NCI-H187 treated with DMSO at 0.1 percent for 48 hours (cell line): Measurements from ENCODE around the gene TMPRSS7.
"Not testable (repeated sequence)": the region's sequence is repeated elsewhere in the genome, so short reads cannot be mapped to it uniquely, and the experiment has no call there.

Source experiments
- DNase-seq: peaks from one replicate; lab custom pipeline; 2025; lab: John Stamatoyannopoulos, UW

Gene TMPRSS7

DNA sequence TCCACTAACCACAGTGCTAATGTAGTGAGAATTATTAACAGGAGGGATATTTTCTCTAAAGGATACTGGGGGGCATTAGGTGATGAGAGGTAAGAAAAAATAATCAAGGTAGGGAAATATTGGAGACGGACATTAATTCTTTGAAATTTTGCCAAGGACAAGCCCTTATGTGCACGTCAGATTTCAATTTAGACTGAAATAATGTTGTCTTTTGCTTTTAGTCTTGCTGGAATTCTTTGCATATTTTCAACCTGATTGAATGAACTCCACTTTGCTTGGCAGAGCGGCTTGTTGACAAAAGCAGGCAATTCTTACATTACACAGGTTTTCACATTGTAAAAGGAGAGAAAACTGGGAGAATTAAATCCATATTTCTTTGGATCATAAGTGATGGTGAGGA lies 26.6 kb downstream of the TMPRSS7 start:
- no peak for DNase-seq

DNA sequence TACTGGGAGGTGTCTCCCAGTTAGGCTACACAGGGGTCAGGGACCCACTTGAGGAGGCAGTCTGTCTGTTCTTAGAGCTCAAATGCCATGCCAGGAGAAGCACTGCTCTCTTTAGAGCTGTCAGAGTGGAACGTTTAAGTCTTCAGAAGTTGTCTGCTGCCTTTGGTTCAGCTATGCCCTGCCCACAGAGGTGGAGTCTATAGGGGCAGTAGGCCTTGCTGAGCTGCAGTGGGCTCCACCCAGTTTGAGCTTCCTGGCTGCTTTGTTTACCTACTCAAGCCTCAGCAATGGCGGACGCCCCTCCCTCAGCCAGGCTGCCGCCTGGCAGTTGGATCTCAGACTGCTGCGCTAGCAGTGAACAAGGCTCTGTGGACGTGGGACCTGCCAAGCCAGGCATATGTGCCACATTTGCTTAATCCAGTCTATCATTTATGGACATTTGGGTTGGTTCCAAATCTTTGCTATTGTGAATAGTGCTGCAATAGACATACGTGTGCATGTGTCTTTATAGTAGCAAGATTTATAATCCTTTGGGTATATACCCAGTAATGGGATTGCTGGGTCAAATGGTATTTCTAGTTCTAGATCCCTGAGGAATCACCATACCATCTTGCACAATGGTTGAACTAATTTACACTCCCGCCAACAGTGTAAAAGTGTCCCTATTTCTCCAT lies 38.0 kb downstream of the TMPRSS7 start:
- not testable (repeated sequence) for DNase-seq

DNA sequence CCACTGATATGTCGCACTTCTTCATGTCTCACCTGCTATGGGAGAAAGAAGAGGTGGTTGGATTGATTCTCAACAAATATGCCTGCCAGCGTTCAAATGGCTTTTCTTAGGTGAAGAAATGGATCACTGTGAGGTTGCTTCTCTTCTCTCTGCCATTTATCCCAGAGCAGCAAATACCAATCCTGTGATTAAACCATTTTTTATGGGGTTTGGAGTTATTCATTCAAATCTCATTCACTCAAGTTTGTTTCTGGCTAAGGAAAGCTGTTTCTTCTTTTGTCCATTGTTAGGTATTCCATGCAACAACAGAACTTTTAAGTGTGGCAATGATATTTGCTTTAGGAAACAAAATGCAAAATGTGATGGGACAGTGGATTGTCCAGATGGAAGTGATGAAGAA lies 39.5 kb downstream of the TMPRSS7 start:
- DNase-seq: no peak

DNA sequence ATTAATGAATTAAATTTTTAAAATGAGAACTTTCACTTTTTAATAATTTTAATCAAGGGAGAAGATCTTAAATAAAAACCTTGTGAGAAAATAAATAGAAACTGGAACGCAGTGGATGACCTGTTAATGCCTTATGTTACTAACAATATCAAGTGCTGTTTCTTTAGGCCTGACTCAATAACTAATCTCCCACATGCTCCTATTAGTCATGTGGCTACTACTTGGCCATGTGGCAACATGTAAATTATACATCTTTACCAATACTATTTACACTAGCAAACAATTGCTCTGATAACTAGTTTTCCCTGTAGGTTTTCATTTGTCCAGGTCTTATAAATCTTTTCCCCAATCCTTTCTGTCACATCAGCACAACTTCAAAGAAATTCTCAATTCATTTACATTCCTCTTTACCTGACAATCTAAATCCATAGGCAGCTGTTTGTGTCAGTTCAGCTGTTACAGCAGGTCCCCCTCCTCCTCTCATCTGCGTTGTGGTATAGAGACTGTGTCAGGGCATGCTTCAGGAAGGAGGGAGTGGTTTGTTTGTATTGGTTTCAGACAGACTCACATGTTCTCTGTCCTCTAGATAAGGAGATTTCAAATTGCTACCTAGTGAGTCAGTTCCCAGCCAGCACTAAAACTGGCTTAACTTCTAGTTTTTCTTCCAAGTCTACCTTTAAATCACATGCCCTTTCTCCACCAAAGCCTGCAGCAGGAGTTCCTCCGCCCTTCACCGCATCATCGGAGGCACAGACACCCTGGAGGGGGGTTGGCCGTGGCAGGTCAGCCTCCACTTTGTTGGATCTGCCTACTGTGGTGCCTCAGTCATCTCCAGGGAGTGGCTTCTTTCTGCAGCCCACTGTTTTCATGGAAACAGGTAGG lies 40.3 kb downstream of the TMPRSS7 start:
- peak; percentile 63 for DNase-seq

DNA sequence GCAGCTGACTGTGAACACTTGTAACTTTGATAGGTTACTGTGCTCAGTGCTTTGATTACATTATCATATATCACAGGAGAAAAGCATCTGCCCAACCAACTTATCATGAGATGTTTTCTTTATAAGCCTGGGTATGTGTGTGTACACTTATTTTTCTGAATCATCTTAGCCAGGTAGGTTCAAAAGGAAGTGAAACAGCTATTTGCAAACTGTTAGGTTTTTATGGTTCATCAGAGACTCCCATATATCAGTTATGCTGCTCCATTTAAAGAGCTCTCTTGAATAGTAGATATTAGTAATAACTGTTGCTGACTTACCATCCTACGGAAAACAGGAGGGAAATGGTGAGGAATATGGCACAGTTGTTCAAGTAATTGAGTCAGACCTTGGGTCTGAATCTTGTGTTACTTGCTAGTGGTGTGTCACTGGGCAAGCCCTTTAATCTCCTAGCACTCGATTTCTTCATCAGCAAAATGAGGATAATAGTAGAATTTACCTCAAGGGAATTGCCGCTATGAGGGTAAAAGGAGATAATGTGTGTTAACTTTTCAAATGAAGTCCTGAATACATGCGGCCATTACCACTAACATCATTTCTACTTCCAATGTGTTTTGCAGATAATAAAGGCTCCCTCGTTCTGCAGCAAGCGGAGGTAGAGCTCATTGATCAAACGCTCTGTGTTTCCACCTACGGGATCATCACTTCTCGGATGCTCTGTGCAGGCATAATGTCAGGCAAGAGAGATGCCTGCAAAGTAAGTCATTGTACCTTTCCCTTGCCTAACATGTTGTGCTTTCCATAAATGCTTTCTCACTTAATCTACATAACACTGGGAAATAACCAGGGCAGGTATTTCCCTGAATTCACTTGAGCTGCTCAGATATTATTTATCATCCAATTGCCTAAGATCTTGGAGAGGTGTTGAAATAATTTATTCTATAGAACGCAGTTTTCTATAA lies 43.9 kb downstream of the TMPRSS7 start:
- no peak for DNase-seq

DNA sequence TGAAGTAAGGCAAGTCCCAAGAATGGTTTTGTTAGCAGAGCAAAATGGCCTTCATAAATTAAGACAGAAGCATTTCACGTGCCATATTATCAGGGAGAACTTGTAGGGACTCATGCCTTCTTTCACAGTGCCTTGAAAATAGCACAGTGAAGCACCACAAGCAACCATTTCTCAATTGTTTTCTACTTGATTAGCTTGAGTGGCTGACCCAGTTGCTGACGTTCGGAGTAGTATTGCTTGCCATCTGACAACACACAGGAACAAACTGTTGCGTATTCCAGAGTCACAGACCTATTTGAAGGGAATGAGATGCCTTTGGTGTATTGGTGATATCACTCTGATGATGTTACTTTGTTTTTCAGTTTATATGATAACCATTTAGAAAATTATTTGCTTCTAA lies 48.7 kb downstream of the TMPRSS7 start:
- DNase-seq: no peak

DNA sequence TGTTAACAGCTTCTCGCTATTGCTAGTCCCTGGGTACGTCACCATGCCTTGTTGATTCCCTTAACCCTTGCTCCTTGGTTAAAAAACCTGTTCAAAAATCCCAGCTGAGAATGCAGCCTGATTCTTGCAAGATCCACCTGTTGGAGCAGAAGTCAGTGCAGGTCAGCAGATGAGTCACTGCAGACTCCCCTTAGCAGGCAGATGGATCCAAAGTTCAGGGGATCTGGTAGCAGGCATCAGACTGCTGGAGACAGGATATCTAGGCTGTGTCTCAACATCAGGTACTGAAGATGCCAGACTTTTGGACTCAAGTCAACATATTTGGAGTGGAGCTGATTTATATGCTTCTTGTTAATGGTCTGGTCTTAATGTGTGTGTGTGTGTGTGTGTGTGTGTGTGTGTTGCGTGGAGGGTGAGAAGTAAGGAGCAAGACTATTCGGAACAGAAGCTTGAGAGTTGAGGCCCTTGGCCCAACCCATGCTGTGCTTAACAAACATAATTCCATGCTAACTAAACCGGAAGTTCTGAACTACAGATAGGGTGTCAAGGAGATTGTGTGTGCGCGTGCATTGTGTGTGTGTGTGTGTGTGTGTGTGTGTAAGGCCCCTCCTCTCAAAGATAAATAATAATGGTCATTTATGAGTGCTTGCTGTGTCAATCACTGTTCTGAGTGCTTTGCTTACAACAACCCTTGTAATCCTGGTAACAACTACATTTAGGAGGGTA lies 50.6 kb downstream of the TMPRSS7 start:
- DNase-seq: no peak

DNA sequence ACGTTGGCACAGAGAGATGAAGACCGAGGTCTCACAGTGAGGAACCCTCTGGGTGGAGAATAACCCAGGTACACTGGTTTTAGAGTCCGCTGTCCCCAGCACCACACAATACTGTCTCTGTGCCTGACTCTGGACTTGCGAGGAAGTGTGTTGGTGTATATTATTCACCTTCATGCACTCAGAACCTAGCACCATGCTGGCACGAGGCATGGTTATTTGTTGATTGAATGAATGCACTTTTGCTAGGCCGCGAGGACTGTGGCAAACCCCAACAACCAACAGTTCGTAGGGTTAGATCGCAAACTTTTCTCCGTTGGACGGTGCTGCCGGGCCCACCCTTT lies 51.2 kb downstream of the TMPRSS7 start:
- DNase-seq: no peak

DNA sequence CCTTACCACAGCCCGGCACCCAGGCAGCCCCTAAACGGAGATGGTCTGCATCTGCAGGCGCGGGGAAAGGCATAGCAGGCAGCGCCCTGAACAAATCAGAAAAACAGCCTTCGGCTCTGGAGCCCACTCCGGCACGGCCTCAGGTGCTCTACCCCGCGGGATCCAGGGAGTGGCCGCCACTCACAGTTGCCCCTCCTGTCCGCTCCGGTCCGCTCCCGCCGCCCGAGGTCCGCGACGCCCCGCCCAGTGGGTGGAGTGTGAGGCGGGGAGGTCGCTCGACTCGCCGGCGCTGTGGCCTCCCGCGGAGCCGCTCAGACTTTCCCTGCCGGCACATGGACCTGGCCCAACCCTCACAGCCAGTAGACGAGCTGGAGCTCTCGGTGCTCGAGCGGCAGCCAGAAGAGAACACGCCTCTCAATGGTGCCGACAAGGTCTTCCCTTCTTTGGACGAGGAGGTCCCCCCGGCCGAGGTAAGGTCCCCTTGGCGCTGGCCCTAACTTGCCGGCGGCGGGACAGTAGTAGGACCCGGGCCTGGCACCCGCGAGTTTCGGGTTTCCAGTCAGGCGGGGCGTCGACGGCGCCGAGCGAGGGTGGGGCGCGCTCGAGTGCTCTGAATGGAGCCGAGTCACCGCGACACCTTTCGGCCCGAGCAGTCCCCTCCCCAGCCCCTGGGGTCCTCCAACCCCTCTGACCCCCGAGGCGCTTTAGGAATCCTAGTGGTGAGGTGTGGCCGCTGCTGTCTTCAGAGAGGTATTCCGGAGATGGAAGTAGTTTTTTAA lies 51.7 kb downstream of the TMPRSS7 start, which contains the start of gene C3orf52:
C3orf52 (plus strand) TSS at position 314 of the 779 bp plus-strand sequence; CDS start at position 333, 19 bp downstream.
- no peak for DNase-seq

DNA sequence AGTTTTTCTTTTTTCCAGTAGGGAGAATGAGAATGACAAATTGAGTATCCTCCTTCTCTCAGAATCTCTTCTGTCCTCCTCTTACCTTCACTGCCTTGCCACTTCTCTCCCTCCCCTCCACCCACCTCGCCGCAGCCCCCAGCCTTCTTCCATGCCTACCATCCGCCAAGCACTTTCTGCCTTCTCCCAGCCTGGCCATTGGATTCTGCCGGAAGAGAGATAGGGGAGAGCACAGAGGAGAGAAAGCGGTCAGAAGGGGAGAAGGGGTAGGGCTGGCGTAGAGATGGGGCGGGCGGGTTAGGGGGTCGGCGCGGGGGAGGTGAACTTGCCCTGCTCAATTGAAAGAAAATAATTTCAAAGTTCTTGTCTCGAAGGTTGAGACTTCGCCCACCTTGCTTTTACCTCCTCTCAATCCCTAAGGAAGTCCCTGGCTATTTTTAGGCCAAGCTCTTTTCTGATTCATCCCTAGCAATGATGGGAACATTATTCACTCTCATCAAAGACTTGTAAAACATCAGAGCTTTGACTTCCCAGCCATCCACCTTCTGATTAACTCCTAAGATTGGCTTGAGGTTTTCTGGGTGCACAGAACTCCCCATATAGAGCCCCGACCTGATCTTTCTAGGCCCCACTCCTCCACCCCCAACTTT lies 52.5 kb downstream of the TMPRSS7 start:
- no peak for DNase-seq

DNA sequence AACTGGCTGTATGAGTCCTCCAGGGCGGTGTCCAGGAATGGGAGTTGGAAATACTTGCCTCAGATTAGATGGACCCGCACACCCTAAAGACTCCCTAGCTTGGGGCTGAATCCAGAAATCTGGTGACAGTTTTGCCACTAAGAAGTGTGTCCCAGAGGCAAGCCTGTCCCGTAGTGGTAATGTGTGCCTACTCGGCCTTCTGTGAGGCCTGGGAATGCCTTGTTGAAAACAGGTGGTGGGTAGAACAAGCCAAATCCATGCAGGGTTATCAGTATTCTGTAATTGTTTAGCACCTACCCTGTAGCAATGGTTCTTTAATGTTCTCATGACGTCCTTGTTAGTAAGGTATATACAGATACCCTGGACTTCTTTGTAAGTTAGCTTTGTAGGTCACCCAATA lies 53.2 kb downstream of the TMPRSS7 start:
- no peak for DNase-seq

DNA sequence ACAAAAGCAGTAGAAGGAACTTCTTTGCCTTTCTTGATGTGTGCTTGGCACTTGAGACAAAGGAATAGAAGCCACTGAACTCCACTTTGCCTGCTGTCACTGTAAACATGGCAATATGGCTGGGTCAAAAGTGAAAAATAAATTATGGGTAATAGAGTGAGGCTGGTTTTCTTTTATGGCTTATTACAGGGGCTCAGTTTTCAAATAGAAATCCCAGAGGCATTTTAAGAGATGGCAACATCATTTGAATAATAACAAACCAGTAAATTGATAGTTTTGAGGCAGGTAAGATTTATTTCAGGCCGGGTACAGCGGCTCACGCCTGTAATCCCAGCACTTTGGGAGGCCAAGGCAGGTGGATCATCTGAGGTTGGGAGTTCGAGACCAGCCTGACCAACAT lies 54.4 kb downstream of the TMPRSS7 start:
- no peak for DNase-seq

DNA sequence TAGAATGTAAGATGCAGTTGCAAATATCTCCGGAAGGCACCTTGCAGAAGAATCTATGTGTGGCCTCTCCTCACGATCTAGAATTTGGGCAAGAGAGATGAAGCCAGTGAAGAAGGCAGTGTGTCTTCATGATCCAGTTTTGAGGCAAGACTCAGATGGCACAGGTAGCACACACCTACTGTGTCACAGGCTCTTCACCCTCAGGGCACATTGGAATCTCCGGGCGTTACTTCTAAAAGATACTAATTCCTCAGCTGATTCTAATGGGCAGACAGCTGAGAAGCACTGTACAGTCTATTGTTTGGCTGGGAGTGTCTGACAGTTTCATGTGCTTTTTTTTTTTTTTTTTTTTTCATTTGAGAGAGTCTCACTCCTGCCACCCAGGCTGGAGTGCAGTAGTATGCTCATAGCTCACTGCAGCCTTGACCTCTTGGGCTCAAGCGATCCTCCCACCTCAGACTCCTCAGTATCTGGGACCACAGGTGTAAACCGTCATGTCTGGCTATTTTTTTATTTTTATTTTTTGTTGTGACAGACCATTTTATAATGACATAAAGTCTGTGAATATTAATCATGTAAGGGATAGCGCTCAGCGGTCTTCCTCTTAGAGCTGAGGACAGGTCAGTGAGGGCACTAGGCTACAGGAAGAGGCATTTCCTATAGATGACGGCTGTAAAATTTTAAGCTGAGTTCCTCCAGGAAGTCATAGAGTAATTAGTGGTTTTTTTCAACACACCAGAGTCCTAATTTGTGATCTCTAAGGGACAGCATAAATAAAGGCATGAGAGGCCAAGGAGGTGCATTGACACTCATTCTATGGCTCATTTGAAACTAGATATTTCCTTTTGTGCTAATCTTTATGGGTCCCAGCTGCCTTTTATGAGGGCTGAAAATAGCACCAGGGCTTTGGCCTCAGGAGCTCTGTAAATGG lies 55.7 kb downstream of the TMPRSS7 start:
- DNase-seq: no peak

DNA sequence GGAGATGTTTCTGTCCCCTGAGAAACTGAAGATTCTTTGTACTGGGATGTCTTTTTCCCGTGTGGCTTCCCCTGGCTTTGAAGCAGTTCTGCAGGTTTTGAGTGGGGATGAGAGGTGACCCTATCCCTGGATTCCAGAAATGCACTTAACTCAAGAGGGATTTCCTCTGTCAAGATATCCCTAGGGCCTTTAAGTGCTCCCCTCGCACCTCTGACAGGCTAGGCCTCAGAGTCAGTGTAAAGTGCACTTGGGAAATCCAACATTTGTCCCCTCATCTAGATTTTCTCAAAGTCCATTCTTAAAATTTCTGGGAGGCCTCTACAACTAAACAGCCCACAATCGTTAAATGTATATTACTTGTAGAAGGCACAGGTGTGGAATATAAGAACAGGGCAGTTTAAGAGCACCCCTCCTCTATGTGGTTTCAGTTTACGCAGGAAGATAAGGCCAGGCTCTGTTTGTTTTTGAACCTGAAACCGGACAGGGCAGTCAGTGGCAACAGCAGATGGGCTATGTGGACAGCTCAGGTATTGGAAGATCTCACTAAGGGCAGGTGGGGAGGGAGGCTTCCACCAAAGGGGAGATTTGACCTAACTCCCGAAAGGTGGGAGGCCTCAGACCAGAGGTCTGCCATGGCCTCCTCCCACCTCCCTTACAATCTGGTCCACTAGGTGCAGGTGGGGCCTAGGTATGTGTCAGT lies 56.5 kb downstream of the TMPRSS7 start:
- DNase-seq: no peak

DNA sequence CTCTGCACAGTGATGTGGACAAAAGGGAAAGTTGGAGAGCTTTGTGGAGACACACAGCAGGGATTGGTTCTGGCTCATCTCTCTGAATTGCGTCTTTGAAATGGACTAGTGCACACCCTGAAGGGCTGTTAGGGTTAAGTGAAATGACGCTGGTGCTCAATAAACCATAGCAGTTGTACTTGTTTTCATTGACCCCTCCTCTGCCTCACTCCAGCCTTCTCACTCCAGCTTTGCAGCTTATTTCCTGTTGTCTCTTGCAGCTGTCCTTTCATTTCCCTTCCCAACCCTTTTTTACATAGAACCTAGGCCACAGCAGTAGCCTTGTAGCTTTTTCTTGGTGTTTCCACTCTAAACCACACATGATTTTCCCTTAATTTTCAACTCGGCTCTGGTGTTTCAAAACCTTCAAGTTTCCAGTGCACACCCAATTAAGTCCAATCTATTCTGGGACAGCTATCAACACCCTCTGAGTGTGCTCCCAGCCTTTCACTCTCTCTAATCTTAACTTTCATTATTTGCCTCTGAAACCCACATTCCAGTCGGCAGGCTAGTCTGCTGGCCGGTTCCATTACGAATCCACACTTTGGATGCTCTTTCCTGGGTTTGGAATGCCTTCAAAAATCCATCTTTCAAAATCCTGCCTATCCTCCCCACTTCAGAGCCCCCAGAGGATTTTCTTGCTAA lies 58.1 kb downstream of the TMPRSS7 start:
- no peak for DNase-seq

DNA sequence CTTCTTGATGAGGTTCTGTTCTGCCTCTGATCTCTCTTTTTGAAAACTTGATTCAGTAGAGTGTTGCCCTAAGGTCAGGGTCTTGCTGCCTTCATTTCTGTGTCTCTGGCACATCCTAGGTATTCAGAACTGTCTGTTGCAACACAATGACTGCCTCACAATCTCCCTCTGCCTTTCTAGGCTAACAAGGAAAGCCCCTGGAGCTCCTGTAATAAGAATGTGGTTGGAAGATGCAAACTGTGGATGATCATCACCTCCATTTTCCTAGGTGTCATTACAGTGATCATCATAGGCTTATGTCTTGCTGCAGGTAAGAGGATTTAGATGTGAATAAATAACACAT lies 58.6 kb downstream of the TMPRSS7 start:
- no peak for DNase-seq

DNA sequence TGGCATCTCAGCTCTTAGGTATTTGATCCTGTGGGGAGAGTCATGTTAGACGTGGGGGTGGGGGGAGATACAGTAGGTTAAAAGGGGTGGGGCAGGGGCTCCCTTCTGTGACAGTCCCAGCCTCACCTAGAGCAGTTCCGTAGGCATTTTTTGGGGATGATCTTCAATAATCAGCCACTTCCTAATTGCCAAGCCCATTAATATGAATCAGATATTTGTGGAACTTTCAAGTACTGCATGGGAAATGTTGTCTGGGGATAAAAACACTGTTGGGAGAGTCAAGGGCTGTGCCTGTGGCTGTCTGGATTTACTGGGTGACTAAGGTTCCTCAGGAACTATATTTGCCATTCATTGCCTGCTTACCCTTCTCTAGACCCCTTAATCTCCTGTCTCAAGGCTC lies 61.2 kb downstream of the TMPRSS7 start:
- no peak for DNase-seq

DNA sequence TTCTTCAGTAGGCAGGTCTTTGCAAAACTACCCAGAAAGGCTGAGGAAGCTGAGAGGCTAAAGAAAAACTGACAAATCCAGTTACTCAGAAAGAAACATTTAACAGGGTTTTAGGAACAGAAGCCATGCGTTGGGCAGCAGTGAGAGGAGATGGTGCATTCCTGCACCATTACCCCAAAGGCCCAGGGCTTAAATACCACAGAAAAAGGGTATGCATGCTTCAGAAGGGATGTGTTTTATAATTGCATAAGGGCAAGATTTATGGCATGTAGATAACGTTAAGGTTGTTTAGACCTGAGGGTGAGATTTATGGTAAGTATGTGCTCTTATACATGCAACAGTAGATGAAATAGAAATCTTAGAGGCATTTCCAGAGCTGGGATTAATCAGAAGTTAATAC lies 61.6 kb downstream of the TMPRSS7 start:
- DNase-seq: no peak
